HepG2 (cell line): ENCODE results near the gene PDE6C. TPM values are rescaled to one million over a fixed set of nuclear protein-coding genes. Genes with fewer than 3 reads are reported as not detected.

Source experiments
- ATAC-seq: fragments of 200-7000 bp; cut with Tn5 transposase; 3 replicates; pipeline ENCODE4 v1.9.1; 2020; ENCODE audit warnings: mild to moderate bottlenecking, moderate library complexity
- BruUV-seq: library from RNA; stranded (reverse); fragments of 400-500 nt; replicated peaks from 2 replicates; lab custom pipeline; 2021; lab: Mats Ljungman, UMichigan
- CTCF ChIA-PET: fragments of 300-600 bp; formaldehyde crosslinking; extraction: SDS; loops from one replicate; lab custom pipeline; 2021; ENCODE audit warnings: low total read pairs, inconsistent platforms, low intra/inter-chr PET ratio; lab: Yijun Ruan, JAX
- POLR2A ChIA-PET: fragments of 350-600 bp; sonication (Branson Sonifier 250); formaldehyde crosslinking; loops from one replicate; lab custom pipeline; 2020; ENCODE audit warnings: antibody characterized with exemption, inconsistent platforms; lab: Yijun Ruan, JAX
- DNase-seq: peaks from one replicate; pipeline ENCODE4 v3.0.0-alpha.2; 2015; ENCODE audit warnings: low spot score
- FAIRE-seq: peaks from 3 replicates; lab custom pipeline; 2011; peaks lifted over from hg19 to GRCh38; lab: Jason Lieb, UNC
- H2AFZ ChIP-seq: one replicate; pipeline ENCODE4 v1.6.1; 2011; ENCODE audit warnings: low read length, inconsistent platforms
- H3K27ac ChIP-seq: fragments of 300-600 bp; 3 replicates; pipeline ENCODE4 v1.8.0; 2011; ENCODE audit warnings: mixed run types, mild to moderate bottlenecking, mixed read lengths, low read length, inconsistent platforms; ENCODE audit not compliant: insufficient read depth; ENCODE audit errors: extremely low read length
- H3K27me3 ChIP-seq, 2 experiments: fragments of 200-600 bp in 1 of 2; 2 replicates in 1 of 2; 3 replicates in 1 of 2; pipeline versions ENCODE4 v1.6.0 to v1.8.0; 2011; ENCODE audit warnings: low read length in 2 of 2, mild to moderate bottlenecking in 2 of 2, moderate library complexity in 2 of 2, inconsistent platforms in 1 of 2; ENCODE audit not compliant: insufficient read depth in 2 of 2, control insufficient read depth in 1 of 2
- H3K36me3 ChIP-seq, 2 experiments: fragments of 200-600 bp in 1 of 2; replicated peaks in 1 of 2; 2 replicates in 1 of 2; 3 replicates in 1 of 2; pipeline versions ENCODE4 v1.5.1 to v1.8.0; 2011; ENCODE audit warnings: low read length in 2 of 2, inconsistent platforms in 1 of 2; ENCODE audit not compliant: insufficient read depth in 2 of 2, control insufficient read depth in 1 of 2
- H3K4me1 ChIP-seq: 2 replicates; pipeline ENCODE4 v1.5.1; 2012; ENCODE audit warnings: low read length, inconsistent platforms; ENCODE audit not compliant: insufficient read depth
- H3K4me2 ChIP-seq: 2 replicates; pipeline ENCODE4 v1.6.0; 2011; ENCODE audit warnings: low read depth, low read length, inconsistent platforms
- H3K4me3 ChIP-seq, 3 experiments: fragments of 200-600 bp in 1 of 3; sonication (generic), shearing (Covaris generic) in 1 of 3; replicated peaks in 1 of 3; 2 replicates each; pipeline ENCODE4 v1.5.1; 2011 to 2016; ENCODE audit warnings: low read length in 3 of 3, inconsistent platforms in 2 of 3, low read depth in 2 of 3, mild to moderate bottlenecking in 2 of 3, control low read depth in 1 of 3, mixed read lengths in 1 of 3; ENCODE audit not compliant: insufficient read depth in 1 of 3
- H3K79me2 ChIP-seq: one replicate; pipeline ENCODE4 v1.6.1; 2011; ENCODE audit warnings: low read length, inconsistent platforms; ENCODE audit not compliant: insufficient read depth
- H3K9ac ChIP-seq: 2 replicates; pipeline ENCODE4 v1.6.0; 2011; ENCODE audit warnings: mild to moderate bottlenecking, low read depth, low read length, inconsistent platforms; ENCODE audit not compliant: insufficient read depth
- H3K9me3 ChIP-seq: 2 replicates; pipeline ENCODE4 v1.5.1; 2012; ENCODE audit warnings: mild to moderate bottlenecking, low read length
- H4K20me1 ChIP-seq: 2 replicates; pipeline ENCODE4 v1.6.0; 2011; ENCODE audit warnings: inconsistent platforms, mild to moderate bottlenecking, low read length, moderate library complexity; ENCODE audit not compliant: insufficient read depth
- EP300 ChIP-seq, 3 experiments: sonication (generic) in 1 of 3; formaldehyde crosslinking in 1 of 3; IDR thresholded peaks; 2 replicates each; pipeline versions ENCODE4 v1.5.1 to v1.6.1; 2011 to 2020; ENCODE audit warnings: low read depth in 2 of 3, low read length in 2 of 3, borderline replicate concordance in 1 of 3, improper control_type of control experiment in 1 of 3, mild to moderate bottlenecking in 1 of 3, missing genetic modification reagents in 1 of 3, moderate library complexity in 1 of 3
- POLR2A ChIP-seq, 2 experiments: IDR thresholded peaks; 2 replicates each; pipeline ENCODE4 v1.6.1; 2011; ENCODE audit warnings: low read depth in 2 of 2, low read length in 2 of 2, mild to moderate bottlenecking in 1 of 2, moderate library complexity in 1 of 2; ENCODE audit not compliant: insufficient read depth in 1 of 2
- ZBTB8A ChIP-seq: sonication (generic); formaldehyde crosslinking; IDR thresholded peaks from 2 replicates; pipeline ENCODE4 v1.4.0; 2020; ENCODE audit warnings: mild to moderate bottlenecking, low read depth, missing genetic modification reagents, borderline replicate concordance
- WGBS: methylation state at CpG from one replicate; pipeline ENCODE4 v1.1.6; 2017; ENCODE audit warnings: low lambda C conversion rate; 5-methylcytosine and 5-hydroxymethylcytosine counted together
- in situ Hi-C: cut with HindIII; loops from 2 replicates; pipeline ENCODE4 v1.10.0; 2017; ENCODE audit warnings: low pct_unique_long_range_greater_than_20kb; ENCODE audit not compliant: extremely low pct_ligation_motif_present
- intact Hi-C: fragments of 100-400 bp; cut with micrococcal nuclease; formaldehyde crosslinking; loops from one replicate; pipeline ENCODE4 v1.10.0; 2022; ENCODE audit not compliant: unreplicated experiment
- polyA plus RNA-seq, 8 experiments: library from polyadenylated mRNA; depleted of rRNA in 3 of 8; stranded (reverse) in 7 of 8; unstranded in 1 of 8; fragments of >200 nt; fragmentation: Illumina TruSeq in 4 of 8; extraction: Trizol in 4 of 8; gene quantifications; 2 replicates each; pipeline versions ENCODE4 v1.2.1 to v1.2.3, GENCODE V29; 2011 to 2016; ENCODE audit warnings: low read depth in 4 of 8, missing spikeins in 1 of 8, mixed read lengths in 1 of 8; ENCODE audit not compliant: insufficient read depth in 1 of 8
- total RNA-seq, 5 experiments: library from RNA; depleted of rRNA; stranded (reverse); fragments of >200 nt; fragmentation: Illumina TruSeq; extraction: Trizol; gene quantifications; 2 replicates each; pipeline ENCODE4 v1.2.3, GENCODE V29; 2016; ENCODE audit warnings: low read depth in 1 of 5
- TF ChIP-seq, protein P1 (sequence below): sonication (generic); formaldehyde crosslinking; IDR thresholded peaks from 2 replicates; pipeline ENCODE4 v1.5.0; 2020; ENCODE audit warnings: mild to moderate bottlenecking, missing genetic modification reagents, borderline replicate concordance
- TF ChIP-seq, protein P2 (sequence below): sonication (generic); formaldehyde crosslinking; IDR thresholded peaks from 2 replicates; pipeline ENCODE4 v1.9.0; 2021; ENCODE audit warnings: missing genetic modification reagents, borderline replicate concordance

The PDE6C gene
- total and polyA plus RNA-seq, 2 of the 13 experiments (the other 11 are each of a cell fraction or from before 2014, with no cell fraction given), result 0.64 TPM; not detected in 1

DNA sequence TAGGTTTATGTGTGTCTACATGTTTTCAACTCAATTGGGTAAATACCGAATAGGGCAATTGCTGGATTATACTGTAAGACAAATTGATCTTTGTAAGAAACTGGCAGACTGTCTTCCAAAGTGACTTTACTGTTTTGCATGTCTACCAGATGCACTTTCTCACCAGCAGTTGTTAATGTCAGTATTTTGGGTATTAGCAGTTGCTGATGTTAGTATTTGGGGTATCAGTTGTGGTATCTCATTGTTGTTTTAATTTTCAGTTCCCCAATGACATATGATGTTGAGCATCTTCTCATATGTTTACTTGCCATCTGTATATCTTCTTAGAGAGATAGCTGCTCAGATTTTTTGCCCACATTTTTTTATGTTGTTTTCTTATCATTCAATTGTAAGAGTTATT lies 10.6 kb downstream of the PDE6C start:
- no peaks in the 10 kb centered on the region for H3K9me3 ChIP-seq
- FAIRE-seq, result no peak

DNA sequence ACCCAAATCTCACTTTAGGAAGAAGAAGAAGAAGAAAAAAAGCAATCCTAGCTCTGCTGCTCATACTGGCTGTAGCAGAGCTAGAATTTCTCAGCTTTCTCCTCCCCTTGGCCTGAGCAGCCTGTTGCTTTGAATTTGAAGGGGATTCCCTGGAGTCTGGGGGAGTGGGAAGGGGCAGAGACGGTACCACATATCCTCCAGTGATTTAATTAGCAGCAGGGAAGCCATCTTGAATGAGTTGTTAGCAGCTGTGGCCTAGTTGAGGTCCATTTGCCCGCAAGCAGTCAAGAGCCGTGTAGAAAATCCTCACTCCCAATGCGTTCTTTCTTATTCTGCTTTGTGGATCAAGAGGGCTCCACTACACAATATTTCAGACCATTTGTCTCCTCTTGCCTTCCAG lies 16.5 kb downstream of the PDE6C start:
- H3K27ac ChIP-seq, result no peak overlapping the region
- H3K27me3 ChIP-seq, result peaks cover 0 to 18% of the 10 kb centered on the region in 2 experiments; a peak in 4 of 5 replicates
- 88% methylated on average over 3 of the region's 4 CpGs for WGBS
- no peak overlapping the region for H2AFZ ChIP-seq
- no peak for FAIRE-seq
- H4K20me1 ChIP-seq, result no peaks in the 10 kb centered on the region
- H3K9ac ChIP-seq, result no peak overlapping the region
- DNase-seq, result no peak
- no peaks in the 10 kb centered on the region for H3K36me3 ChIP-seq
- intact Hi-C loops, result no loop called here
- H3K4me2 ChIP-seq, result no peak overlapping the region
- in situ Hi-C loops, result no loop called here
- H3K79me2 ChIP-seq, result no peaks in the 10 kb centered on the region
- no peaks in the 10 kb centered on the region for H3K4me1 ChIP-seq
- no peak for ATAC-seq
- POLR2A ChIA-PET, result no interaction called here
- no TSS peak for BruUV-seq
- CTCF ChIA-PET, result no interaction called here
- TF ChIP-seq POLR2A (IDR thresholded peaks at IDR 0.05; ENCODE audit: insufficient read depth in 1 of 2, low read depth in 2 of 2, low read length in 2 of 2) (no peak), EP300 (IDR thresholded peaks at IDR 0.05; ENCODE audit: low read depth in 2 of 2, low read length in 2 of 2) (no peak), EP300 (CRISPR knock-in tag; IDR thresholded peaks at IDR 0.05; ENCODE audit: borderline replicate concordance) (no peak), ZBTB8A (CRISPR knock-in tag) (no peak)
- TF ChIP-seq, protein P1, sequence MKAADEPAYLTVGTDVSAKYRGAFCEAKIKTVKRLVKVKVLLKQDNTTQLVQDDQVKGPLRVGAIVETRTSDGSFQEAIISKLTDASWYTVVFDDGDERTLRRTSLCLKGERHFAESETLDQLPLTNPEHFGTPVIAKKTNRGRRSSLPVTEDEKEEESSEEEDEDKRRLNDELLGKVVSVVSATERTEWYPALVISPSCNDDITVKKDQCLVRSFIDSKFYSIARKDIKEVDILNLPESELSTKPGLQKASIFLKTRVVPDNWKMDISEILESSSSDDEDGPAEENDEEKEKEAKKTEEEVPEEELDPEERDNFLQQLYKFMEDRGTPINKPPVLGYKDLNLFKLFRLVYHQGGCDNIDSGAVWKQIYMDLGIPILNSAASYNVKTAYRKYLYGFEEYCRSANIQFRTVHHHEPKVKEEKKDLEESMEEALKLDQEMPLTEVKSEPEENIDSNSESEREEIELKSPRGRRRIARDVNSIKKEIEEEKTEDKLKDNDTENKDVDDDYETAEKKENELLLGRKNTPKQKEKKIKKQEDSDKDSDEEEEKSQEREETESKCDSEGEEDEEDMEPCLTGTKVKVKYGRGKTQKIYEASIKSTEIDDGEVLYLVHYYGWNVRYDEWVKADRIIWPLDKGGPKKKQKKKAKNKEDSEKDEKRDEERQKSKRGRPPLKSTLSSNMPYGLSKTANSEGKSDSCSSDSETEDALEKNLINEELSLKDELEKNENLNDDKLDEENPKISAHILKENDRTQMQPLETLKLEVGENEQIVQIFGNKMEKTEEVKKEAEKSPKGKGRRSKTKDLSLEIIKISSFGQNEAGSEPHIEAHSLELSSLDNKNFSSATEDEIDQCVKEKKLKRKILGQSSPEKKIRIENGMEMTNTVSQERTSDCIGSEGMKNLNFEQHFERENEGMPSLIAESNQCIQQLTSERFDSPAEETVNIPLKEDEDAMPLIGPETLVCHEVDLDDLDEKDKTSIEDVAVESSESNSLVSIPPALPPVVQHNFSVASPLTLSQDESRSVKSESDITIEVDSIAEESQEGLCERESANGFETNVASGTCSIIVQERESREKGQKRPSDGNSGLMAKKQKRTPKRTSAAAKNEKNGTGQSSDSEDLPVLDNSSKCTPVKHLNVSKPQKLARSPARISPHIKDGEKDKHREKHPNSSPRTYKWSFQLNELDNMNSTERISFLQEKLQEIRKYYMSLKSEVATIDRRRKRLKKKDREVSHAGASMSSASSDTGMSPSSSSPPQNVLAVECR (CRISPR knock-in tag), result no peak
- no peaks in the 10 kb centered on the region for H3K9me3 ChIP-seq
- H3K4me3 ChIP-seq, result no peak overlapping the region

More for the DNA sequence above, 10.6 kb downstream of the PDE6C start:
- Histone ChIP-seq H3K79me2 (no peaks in the 10 kb centered on the region), H3K9ac (no peak overlapping the region), H3K4me2 (no peak overlapping the region), H3K36me3 (no peaks in the 10 kb centered on the region), H3K27me3 (no peaks in the 10 kb centered on the region; a peak in 2 of 5 replicates), H4K20me1 (no peaks in the 10 kb centered on the region), H2AFZ (no peak overlapping the region), H3K4me3 (no peak overlapping the region), H3K27ac (no peak overlapping the region), H3K4me1 (no peaks in the 10 kb centered on the region)
- no peak for ATAC-seq
- TF ChIP-seq, protein P2, sequence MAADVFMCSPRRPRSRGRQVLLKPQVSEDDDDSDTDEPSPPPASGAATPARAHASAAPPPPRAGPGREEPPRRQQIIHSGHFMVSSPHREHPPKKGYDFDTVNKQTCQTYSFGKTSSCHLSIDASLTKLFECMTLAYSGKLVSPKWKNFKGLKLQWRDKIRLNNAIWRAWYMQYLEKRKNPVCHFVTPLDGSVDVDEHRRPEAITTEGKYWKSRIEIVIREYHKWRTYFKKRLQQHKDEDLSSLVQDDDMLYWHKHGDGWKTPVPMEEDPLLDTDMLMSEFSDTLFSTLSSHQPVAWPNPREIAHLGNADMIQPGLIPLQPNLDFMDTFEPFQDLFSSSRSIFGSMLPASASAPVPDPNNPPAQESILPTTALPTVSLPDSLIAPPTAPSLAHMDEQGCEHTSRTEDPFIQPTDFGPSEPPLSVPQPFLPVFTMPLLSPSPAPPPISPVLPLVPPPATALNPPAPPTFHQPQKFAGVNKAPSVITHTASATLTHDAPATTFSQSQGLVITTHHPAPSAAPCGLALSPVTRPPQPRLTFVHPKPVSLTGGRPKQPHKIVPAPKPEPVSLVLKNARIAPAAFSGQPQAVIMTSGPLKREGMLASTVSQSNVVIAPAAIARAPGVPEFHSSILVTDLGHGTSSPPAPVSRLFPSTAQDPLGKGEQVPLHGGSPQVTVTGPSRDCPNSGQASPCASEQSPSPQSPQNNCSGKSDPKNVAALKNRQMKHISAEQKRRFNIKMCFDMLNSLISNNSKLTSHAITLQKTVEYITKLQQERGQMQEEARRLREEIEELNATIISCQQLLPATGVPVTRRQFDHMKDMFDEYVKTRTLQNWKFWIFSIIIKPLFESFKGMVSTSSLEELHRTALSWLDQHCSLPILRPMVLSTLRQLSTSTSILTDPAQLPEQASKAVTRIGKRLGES, result no peak
- BruUV-seq, result no TSS peak
- no peak for DNase-seq
- POLR2A ChIA-PET, result no interaction called here
- CTCF ChIA-PET, result no interaction called here
- intact Hi-C loops, result no loop called here
- in situ Hi-C loops, result no loop called here
- WGBS, result 44% methylated on average over 1 of the region's 1 CpG
